ENCODE measurements around the gene CD68.
"Not testable (repeated sequence)": the region's sequence is repeated elsewhere in the genome, so short reads cannot be mapped to it uniquely, and the experiment has no call there.

CD68 gene

GRCh38 chr17:7580604-7581575 lies 1.5 kb downstream of the CD68 start:
- no peak for DNase-seq

- no peak for DNase-seq
Measured at GRCh38 chr17:7582396-7583252, 3.2 kb downstream of the CD68 start.

- peak; percentile 94 for DNase-seq
Measured at GRCh38 chr17:7583253-7584109, 4.0 kb downstream of the CD68 start, which contains the start of gene MPDU1. Gene MPDU1, plus strand, starts transcription at chr17:7583852. Its CDS starts 11 bp downstream, at chr17:7583863.

- no peak for DNase-seq
Measured at GRCh38 chr17:7586673-7587419, 7.4 kb downstream of the CD68 start.

- DNase-seq = no peak
Measured at GRCh38 chr17:7587420-7588151, 8.1 kb downstream of the CD68 start.

- DNase-seq = no peak
Measured at GRCh38 chr17:7588553-7589203, 9.2 kb downstream of the CD68 start.

- DNase-seq = no peak
Measured at GRCh38 chr17:7589204-7589868, 9.9 kb downstream of the CD68 start.

- DNase-seq = no peak
Measured at GRCh38 chr17:7589891-7590691, 10.7 kb downstream of the CD68 start, which contains the start of gene SOX15. Gene SOX15, minus strand, starts transcription at chr17:7590094. Its CDS starts 418 bp downstream, at chr17:7589676.

GRCh38 chr17:7590743-7591142 lies 11.3 kb downstream of the CD68 start:
- no peak for DNase-seq

- DNase-seq = no peak
Measured at GRCh38 chr17:7591596-7591995, 12.2 kb downstream of the CD68 start.

- no peak for DNase-seq
Measured at GRCh38 chr17:7592422-7593021, 13.1 kb downstream of the CD68 start.

GRCh38 chr17:7593296-7593695 lies 13.9 kb downstream of the CD68 start:
- DNase-seq = no peak

- not testable (repeated sequence) for DNase-seq
Measured at GRCh38 chr17:7597561-7597960, 18.1 kb downstream of the CD68 start.

GRCh38 chr17:7606280-7606679 lies 26.8 kb downstream of the CD68 start:
- no peak for DNase-seq

GRCh38 chr17:7610641-7611040 lies 31.2 kb downstream of the CD68 start:
- DNase-seq = no peak

- no peak for DNase-seq
Measured at GRCh38 chr17:7611635-7612293, 32.3 kb downstream of the CD68 start.

- no peak for DNase-seq
Measured at GRCh38 chr17:7612294-7612640, 32.8 kb downstream of the CD68 start.
